ENCODE measurements around the gene STK38L. TPM values are rescaled to one million over a fixed set of nuclear protein-coding genes. Genes with fewer than 3 reads are reported as not detected.

Gene STK38L
- total RNA-seq, 4 donors from 2014 or later, result 64.6 to 102 (median 82.4) TPM

DNA sequence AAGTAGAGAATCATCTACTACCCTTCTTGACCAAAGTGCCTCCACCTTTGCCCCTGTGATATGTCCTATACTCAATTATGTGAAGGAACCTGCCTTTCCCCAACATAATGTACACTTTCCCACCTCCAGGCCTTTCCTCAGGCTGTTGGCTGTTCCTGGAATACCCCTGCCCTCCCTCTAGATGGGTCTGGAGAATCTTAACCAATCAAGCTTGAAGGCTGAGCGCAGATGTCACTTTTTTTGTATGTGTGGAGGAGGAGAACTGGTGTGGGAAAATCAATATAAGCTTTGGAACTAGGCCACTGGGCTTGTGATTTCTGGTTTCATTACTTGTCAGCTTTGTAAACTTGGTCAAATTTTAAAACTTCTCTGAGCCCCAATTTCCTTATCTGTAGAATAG is 93.3 kb downstream of the STK38L start:
- Histone ChIP-seq H3K4me1 (peaks cover 5 to 15% (median 10%) of the 10 kb centered on the region in 4 donors), H3K9me3 (no peaks in the 10 kb centered on the region), H3K27me3 (peaks cover 0 to 8% (median 0%) of the 10 kb centered on the region in 4 donors), H3K4me3 (no peak overlapping the region), H3K27ac (replicated peaks in 1 of 4) (no peak overlapping the region), H3K36me3 (no peaks in the 10 kb centered on the region)
- no peak for DNase-seq (ENCODE audit: extremely low spot score)
- intact Hi-C loops (cut with DNase I), result no loop called here
- TF ChIP-seq POLR2AphosphoS5 (IDR thresholded peaks at IDR 0.05) (no peak), POLR2A (IDR thresholded peaks at IDR 0.05; ENCODE audit: low read depth) (no peak), EP300 (IDR thresholded peaks at IDR 0.05) (no peak), CTCF (IDR thresholded peaks at IDR 0.05) (no peak)
- WGBS, result 88% methylated on average over 1 of the region's 1 CpG

DNA sequence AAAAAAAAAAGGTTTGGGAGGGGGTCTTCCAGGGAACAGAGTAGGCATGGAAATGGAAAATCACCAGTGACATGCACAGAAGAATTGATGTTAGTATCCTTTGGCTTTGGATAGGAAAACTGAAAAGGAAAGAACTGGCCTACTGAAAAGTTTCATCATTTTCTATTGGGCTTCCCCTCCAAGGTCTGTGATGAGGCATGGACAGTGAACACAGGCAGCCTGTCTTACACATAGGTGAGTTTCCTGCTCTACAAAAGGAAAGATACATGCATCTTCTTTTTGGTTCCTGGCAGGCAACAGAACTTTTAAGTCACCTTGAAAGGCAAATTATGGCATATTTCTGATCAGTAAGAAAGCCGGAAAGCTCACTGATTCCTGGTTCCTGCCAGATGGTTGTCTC is 94.4 kb downstream of the STK38L start:
- TF ChIP-seq CTCF (IDR thresholded peaks at IDR 0.05), result no peak
- no peak for TF ChIP-seq EP300 (IDR thresholded peaks at IDR 0.05)
- no peak for TF ChIP-seq POLR2AphosphoS5 (IDR thresholded peaks at IDR 0.05)
- no peak for TF ChIP-seq POLR2A (IDR thresholded peaks at IDR 0.05; ENCODE audit: low read depth)
- intact Hi-C loops (cut with DNase I), result no loop called here
- H3K4me3 ChIP-seq, result no peak overlapping the region
- WGBS, result 95% methylated on average over 1 of the region's 1 CpG
- no peaks in the 10 kb centered on the region for H3K9me3 ChIP-seq
- H3K4me1 ChIP-seq, result peaks cover 3 to 6% (median 6%) of the 10 kb centered on the region in 4 donors
- no peak overlapping the region for H3K27ac ChIP-seq (replicated peaks in 1 of 4)
- peaks cover 0 to under 1% (median 0%) of the 10 kb centered on the region in 4 donors for H3K27me3 ChIP-seq
- no peak for DNase-seq (ENCODE audit: extremely low spot score)
- no peaks in the 10 kb centered on the region for H3K36me3 ChIP-seq

GRCh38 chr12:27340971-27341370 is 96.9 kb downstream of the STK38L start:
- H3K4me1 ChIP-seq, result peaks cover 0 to 4% (median 0%) of the 10 kb centered on the region in 4 donors
- intact Hi-C loops (cut with DNase I), result no loop called here
- no peaks in the 10 kb centered on the region for H3K36me3 ChIP-seq
- TF ChIP-seq POLR2A (IDR thresholded peaks at IDR 0.05; ENCODE audit: low read depth) (no peak), EP300 (IDR thresholded peaks at IDR 0.05) (no peak), POLR2AphosphoS5 (IDR thresholded peaks at IDR 0.05) (no peak), CTCF (IDR thresholded peaks at IDR 0.05) (no peak)
- 85% methylated on average over 3 of the region's 3 CpGs for WGBS
- H3K27ac ChIP-seq (replicated peaks in 1 of 4), result no peak overlapping the region
- no peaks in the 10 kb centered on the region for H3K27me3 ChIP-seq
- no peak for DNase-seq (ENCODE audit: extremely low spot score)
- H3K4me3 ChIP-seq, result no peak overlapping the region
- H3K9me3 ChIP-seq, result no peaks in the 10 kb centered on the region

- TF ChIP-seq POLR2AphosphoS5 (IDR thresholded peaks at IDR 0.05), result no peak
- no peak for TF ChIP-seq EP300 (IDR thresholded peaks at IDR 0.05)
- no peak for TF ChIP-seq CTCF (IDR thresholded peaks at IDR 0.05)
- TF ChIP-seq POLR2A (IDR thresholded peaks at IDR 0.05; ENCODE audit: low read depth), result no peak
- WGBS, result 83% methylated on average over 2 of the region's 2 CpGs
- Histone ChIP-seq H3K36me3 (no peaks in the 10 kb centered on the region), H3K4me3 (no peak overlapping the region), H3K27ac (replicated peaks in 1 of 4) (no peak overlapping the region), H3K27me3 (no peaks in the 10 kb centered on the region), H3K9me3 (no peaks in the 10 kb centered on the region), H3K4me1 (peaks cover 0 to 4% (median 0%) of the 10 kb centered on the region in 4 donors)
- intact Hi-C loops (cut with DNase I), result no loop called here
- no peak for DNase-seq (ENCODE audit: extremely low spot score)
These were observed 98.5 kb downstream of the STK38L start for GRCh38 chr12:27342536-27342935.

Measured in esophagus muscularis mucosa (tissue), 4 donors.